ENCODE data around the gene MAGI1.

DNA sequence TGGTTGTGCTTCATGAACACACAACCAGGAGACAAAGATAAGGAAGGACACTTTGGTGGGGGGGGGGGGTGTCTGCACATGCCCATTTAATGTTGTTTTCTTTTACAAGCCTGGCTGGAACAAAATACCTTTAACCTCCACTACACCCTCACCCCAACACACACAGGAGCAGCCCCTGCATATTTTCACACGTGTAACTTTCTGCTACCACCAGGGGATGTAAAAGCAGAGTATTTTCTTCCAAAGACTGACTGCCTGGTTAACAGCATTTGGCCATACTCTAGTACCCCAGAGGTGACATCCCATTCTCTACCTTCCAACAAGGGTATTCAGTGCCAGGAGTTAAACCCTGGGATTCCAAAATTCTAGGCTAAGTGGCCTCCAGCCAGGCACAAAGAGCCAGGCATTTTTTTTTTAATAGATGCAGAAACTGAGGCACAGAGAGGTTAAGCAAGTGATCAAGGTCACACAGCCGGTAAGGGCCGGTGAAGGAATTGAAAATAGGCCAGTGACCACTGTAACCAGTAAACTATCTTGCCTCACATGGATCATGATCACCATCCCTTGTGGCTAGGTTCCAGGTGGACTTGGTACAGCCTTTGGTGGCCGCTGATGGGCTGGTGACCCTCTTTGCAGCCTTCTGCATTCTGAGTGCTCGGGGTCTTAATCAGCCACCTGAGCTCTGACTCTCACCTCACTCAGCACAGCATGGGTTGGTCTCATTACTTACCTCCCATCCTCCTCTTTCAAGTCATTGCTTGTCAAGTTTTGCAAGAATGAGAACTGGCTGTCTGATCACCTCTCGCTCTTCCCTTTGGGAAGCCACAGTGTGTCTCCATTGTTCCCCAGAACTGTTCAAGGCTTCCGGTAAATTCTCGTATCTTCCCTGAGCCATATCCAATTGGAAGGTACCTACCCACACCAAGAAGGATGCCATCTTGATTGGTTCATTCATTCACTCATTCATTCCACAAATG lies 20.4 kb downstream of the MAGI1 start:
- TF ChIP-seq POLR2A (IDR thresholded peaks at IDR 0.05; ENCODE audit: low read depth, low read length) (no peak), POLR2AphosphoS5 (IDR thresholded peaks at IDR 0.05; ENCODE audit: low read depth, low read length) (no peak), TAF1 (IDR thresholded peaks at IDR 0.05; ENCODE audit: borderline replicate concordance, low read depth, low read length) (no peak)

Measured in GM12892 (cell line).